Right atrium auricular region (tissue), 2 donors: ENCODE measurements around the gene HOXB3. TPM values are rescaled to one million over a fixed set of nuclear protein-coding genes. Genes with fewer than 3 reads are reported as not detected.

Experiments used
- DNase-seq: peaks from one replicate; pipeline ENCODE4 v3.0.0-alpha.2; 2019; ENCODE audit warnings: low spot score
- H3K27ac ChIP-seq, 2 donors: fragments of 200-600 bp; sonication (generic); 1 replicate in 1 of 2; 2 replicates in 1 of 2; pipeline ENCODE4 v1.5.1; 2016 to 2019
- H3K27me3 ChIP-seq, 2 donors: fragments of 200-600 bp; sonication (generic); one replicate each; pipeline versions ENCODE4 v1.5.1 to v1.6.0; 2017 to 2019
- H3K36me3 ChIP-seq: fragments of 200-600 bp; sonication (generic); one replicate; pipeline ENCODE4 v1.5.1; 2016
- H3K4me1 ChIP-seq, 2 donors: fragments of 200-600 bp; sonication (generic); one replicate each; pipeline versions ENCODE4 v1.5.1 to v1.6.0; 2017 to 2019
- H3K4me3 ChIP-seq, 2 donors: fragments of 200-600 bp; sonication (generic); 1 replicate in 1 of 2; 2 replicates in 1 of 2; pipeline ENCODE4 v1.5.1; 2017 to 2019; ENCODE audit warnings: mild to moderate bottlenecking in 1 of 2, moderate library complexity in 1 of 2
- H3K9me3 ChIP-seq, 2 donors: fragments of 200-600 bp; sonication (generic); one replicate each; pipeline ENCODE4 v1.5.1; 2019
- total RNA-seq, 2 donors: library from RNA; depleted of rRNA; stranded (reverse); fragments of >200 nt; gene quantifications; one replicate each; pipeline ENCODE4 v1.1.0, GENCODE V29; 2016
- TF ChIP-seq, protein P1 (sequence below), 2 donors: fragments of 200-600 bp; sonication (generic); IDR thresholded peaks; one replicate each; pipeline ENCODE4 v1.5.1; 2019; ENCODE audit warnings: antibody characterized with exemption in 2 of 2

Gene HOXB3
- total RNA-seq, 2 donors from 2014 or later: 0.82 to 1.2 TPM

DNA sequence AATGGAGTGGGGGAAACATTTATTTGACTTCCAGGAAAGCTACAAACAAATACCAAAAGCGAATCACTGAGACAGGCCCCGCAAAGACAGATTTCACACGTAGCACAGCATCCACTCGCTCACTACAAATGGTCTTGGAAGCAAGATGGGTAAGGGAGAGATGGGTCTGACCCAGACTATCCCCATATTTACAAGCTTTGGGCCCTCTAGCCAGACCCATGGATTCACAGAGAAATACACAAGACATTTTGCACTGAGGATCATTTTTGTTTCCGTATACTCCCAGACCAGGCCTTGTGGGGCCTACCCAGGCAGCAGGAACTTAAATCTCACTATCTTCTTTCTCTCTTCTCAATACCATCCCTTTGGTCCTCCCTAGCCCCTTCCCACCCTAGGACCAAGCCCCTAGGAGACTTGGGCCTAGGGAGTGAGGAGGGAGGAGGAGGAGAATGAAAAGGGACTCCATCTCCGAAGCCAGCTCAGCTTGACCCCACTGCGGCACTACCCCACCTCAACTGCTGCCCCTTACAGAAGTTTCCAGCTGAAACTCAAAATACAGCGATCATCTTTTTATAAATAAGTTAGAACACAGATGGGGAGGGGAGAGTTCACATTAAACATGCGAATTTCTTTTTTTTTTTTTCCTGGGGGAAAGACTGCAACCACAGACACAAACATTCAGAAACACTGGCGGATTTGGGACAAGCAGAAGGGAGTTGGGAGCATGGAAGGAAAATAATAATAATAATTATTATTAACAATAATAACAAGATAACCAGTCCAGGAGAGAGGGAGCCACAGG lies 1.4 kb upstream of the HOXB3 start:
- H3K4me1 ChIP-seq: peaks cover 0 to 38% of the 10 kb centered on the region in 2 donors
- H3K4me3 ChIP-seq: no peak overlapping the region

GRCh38 chr17:48590607-48591161 lies 643 bp upstream of the HOXB3 start:
- Histone ChIP-seq H3K27me3 (peaks cover 41 to 53% of the 10 kb centered on the region in 2 donors), H3K4me1 (peaks cover 0 to 38% of the 10 kb centered on the region in 2 donors), H3K4me3 (no peak overlapping the region), H3K9me3 (no peaks in the 10 kb centered on the region), H3K36me3 (no peaks in the 10 kb centered on the region), H3K27ac (no peak overlapping the region)
- no peak for DNase-seq
- TF ChIP-seq, protein P1, sequence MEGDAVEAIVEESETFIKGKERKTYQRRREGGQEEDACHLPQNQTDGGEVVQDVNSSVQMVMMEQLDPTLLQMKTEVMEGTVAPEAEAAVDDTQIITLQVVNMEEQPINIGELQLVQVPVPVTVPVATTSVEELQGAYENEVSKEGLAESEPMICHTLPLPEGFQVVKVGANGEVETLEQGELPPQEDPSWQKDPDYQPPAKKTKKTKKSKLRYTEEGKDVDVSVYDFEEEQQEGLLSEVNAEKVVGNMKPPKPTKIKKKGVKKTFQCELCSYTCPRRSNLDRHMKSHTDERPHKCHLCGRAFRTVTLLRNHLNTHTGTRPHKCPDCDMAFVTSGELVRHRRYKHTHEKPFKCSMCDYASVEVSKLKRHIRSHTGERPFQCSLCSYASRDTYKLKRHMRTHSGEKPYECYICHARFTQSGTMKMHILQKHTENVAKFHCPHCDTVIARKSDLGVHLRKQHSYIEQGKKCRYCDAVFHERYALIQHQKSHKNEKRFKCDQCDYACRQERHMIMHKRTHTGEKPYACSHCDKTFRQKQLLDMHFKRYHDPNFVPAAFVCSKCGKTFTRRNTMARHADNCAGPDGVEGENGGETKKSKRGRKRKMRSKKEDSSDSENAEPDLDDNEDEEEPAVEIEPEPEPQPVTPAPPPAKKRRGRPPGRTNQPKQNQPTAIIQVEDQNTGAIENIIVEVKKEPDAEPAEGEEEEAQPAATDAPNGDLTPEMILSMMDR (IDR thresholded peaks at IDR 0.05): no peak

More for the DNA sequence above, 1.4 kb upstream of the HOXB3 start:
- Histone ChIP-seq H3K27ac (no peak overlapping the region), H3K27me3 (peaks cover 39 to 54% of the 10 kb centered on the region in 2 donors), H3K9me3 (no peaks in the 10 kb centered on the region), H3K36me3 (no peaks in the 10 kb centered on the region)
- no peak for DNase-seq
- TF ChIP-seq, protein P1 (IDR thresholded peaks at IDR 0.05): no peak

- Histone ChIP-seq H3K4me1 (peaks cover 0 to 48% of the 10 kb centered on the region in 2 donors), H3K36me3 (no peaks in the 10 kb centered on the region), H3K27ac (no peak overlapping the region), H3K4me3 (no peak overlapping the region), H3K27me3 (peaks cover 28 to 42% of the 10 kb centered on the region in 2 donors), H3K9me3 (no peaks in the 10 kb centered on the region)
- TF ChIP-seq, protein P1 (IDR thresholded peaks at IDR 0.05): no peak
- no peak for DNase-seq
These were observed 796 bp downstream of the HOXB3 start for GRCh38 chr17:48589060-48589830.

DNA sequence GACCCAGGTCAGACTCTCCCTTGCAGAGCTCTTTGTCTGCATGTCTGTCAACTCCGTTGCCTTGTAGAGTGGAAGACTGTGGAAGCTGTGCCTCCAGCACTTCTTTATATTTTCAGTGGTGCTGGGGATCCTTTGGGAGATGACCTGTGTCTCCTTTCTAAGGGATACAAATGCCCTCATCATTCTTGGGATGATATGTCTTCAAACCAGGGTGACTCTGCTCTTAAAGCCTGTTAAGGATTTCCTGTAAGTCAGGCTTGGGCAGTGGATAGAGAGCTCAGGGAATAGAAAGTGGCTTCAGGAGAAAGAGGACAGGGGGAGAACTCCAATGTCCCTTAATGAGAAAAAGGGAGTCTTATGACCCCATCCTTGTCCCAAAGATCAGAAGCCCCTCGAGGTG lies 1.5 kb downstream of the HOXB3 start:
- H3K9me3 ChIP-seq: no peaks in the 10 kb centered on the region
- DNase-seq: no peak
- H3K4me3 ChIP-seq: no peak overlapping the region
- peaks cover 0 to 41% of the 10 kb centered on the region in 2 donors for H3K4me1 ChIP-seq
- H3K27ac ChIP-seq: no peak overlapping the region
- H3K36me3 ChIP-seq: no peaks in the 10 kb centered on the region
- peaks cover 26 to 41% of the 10 kb centered on the region in 2 donors for H3K27me3 ChIP-seq
- TF ChIP-seq, protein P1 (IDR thresholded peaks at IDR 0.05): no peak

DNA sequence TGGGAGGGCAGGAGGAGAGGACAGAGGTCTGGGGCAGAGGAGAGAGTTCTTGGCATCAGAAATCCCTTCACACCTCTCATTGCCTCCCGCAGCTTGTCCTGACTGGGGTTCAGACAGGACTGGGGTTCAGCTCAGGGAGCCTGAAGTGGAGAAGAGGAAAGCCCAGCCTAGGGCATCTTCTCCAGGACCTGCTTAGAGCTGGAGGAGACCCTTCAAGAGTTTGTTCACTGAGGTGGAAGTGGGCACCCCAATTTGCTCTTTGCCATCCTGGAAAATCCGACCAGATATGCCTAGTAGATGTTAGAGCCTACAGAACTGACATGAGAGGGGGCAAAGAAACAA lies 2.0 kb downstream of the HOXB3 start:
- Histone ChIP-seq H3K27me3 (peaks cover 23 to 37% of the 10 kb centered on the region in 2 donors), H3K9me3 (no peaks in the 10 kb centered on the region), H3K36me3 (no peaks in the 10 kb centered on the region), H3K4me1 (peaks cover 0 to 36% of the 10 kb centered on the region in 2 donors), H3K27ac (no peak overlapping the region), H3K4me3 (no peak overlapping the region)
- TF ChIP-seq, protein P1 (IDR thresholded peaks at IDR 0.05): no peak
- no peak for DNase-seq
